AG04450 (cell line): ENCODE data around the gene PHRF1. TPM values are rescaled to one million over a fixed set of nuclear protein-coding genes. Genes with fewer than 3 reads are reported as not detected.

Experiments used
- CTCF ChIA-PET: fragments of 300-600, 350-600 bp; formaldehyde crosslinking; extraction: SDS; loops from one replicate; lab custom pipeline; 2022; ENCODE audit warnings: antibody characterized with exemption, inconsistent platforms; lab: Charles Lee
- POLR2A ChIA-PET: fragments of 350-600 bp; formaldehyde crosslinking; extraction: SDS; loops from one replicate; lab custom pipeline; 2021; ENCODE audit warnings: antibody characterized with exemption, inconsistent platforms; lab: Yijun Ruan, JAX
- DNase-seq: peaks from one replicate; pipeline ENCODE4 v3.0.0-alpha.2; 2011; ENCODE audit warnings: low read depth, low spot score
- H3K27ac ChIP-seq: one replicate; pipeline ENCODE4 v1.5.1; 2012; ENCODE audit warnings: low read depth, low read length, control low read depth
- H3K27me3 ChIP-seq: one replicate; pipeline ENCODE4 v1.6.0; 2012; ENCODE audit warnings: low read length; ENCODE audit not compliant: control insufficient read depth, insufficient read depth
- H3K4me3 ChIP-seq: 2 replicates; pipeline ENCODE4 v1.5.1; 2011; ENCODE audit warnings: mild to moderate bottlenecking, low read depth, low read length, control low read depth
- H3K9me3 ChIP-seq: 2 replicates; pipeline ENCODE4 v1.5.1; 2012; ENCODE audit warnings: low read length; ENCODE audit not compliant: control insufficient read depth, insufficient read depth
- CTCF ChIP-seq: IDR thresholded peaks from 2 replicates; pipeline ENCODE4 v1.5.1; 2011; ENCODE audit warnings: low read depth, low read length, control low read depth, inconsistent platforms
- polyA plus RNA-seq: library from polyadenylated mRNA; depleted of rRNA; stranded (reverse); fragments of >200 nt; gene quantifications from 2 replicates; pipeline ENCODE4 v1.2.3, GENCODE V29; 2011

PHRF1 gene
- polyA plus RNA-seq, 1 experiment: 7.3 TPM

GRCh38 chr11:532986-533585, 43.2 kb upstream of the PHRF1 start:
- H3K27me3 ChIP-seq: no peaks in the 10 kb centered on the region
- no peak overlapping the region for H3K27ac ChIP-seq
- no peaks in the 10 kb centered on the region; the same call in 1 of the 2 replicates for H3K9me3 ChIP-seq
- ChIA-PET POLR2A (interaction anchor here (0.6 kb wide), 1 partner anchor 24 kb away, joined by 3 read pairs; no protein-coding TSS in a partner anchor), CTCF (interaction anchor here (0.6 to 1.2 kb wide), 3 partner anchors 14 to 20 kb away, joined by 3 to 8 read pairs (median 5); no protein-coding TSS in a partner anchor)
- no peak for TF ChIP-seq CTCF
- no peak overlapping the region for H3K4me3 ChIP-seq
- DNase-seq: no peak

DNA sequence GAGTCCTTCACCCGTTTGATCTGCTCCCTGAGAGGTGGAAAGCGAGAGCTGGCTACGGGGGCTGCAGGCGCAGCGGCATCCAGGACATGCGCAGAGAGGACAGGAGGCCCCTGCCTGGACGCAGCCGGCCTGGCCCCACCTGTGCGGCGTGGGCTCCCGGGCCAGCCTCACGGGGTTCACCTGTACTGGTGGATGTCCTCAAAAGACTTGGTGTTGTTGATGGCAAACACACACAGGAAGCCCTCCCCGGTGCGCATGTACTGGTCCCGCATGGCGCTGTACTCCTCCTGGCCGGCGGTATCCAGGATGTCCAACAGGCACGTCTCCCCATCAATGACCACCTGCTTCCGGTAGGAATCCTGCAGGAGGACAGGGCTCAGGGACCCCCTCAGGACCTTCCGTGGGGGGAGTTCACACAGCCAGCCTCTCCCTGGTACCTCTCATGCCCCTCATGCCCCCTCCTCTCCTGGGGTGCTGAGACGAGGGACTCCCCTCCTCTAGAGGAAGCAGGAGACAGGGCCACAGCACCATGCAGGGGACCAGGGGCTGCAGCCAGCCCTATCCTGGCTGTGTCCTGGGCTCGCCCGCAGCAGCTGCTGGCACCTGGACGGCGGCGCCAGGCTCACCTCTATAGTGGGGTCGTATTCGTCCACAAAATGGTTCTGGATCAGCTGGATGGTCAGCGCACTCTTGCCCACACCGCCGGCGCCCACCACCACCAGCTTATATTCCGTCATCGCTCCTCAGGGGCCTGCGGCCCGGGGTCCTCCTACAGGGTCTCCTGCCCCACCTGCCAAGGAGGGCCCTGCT, 42.5 kb upstream of the PHRF1 start:
- POLR2A ChIA-PET: no interaction called here

GRCh38 chr11:534396-535209, 41.7 kb upstream of the PHRF1 start:
- POLR2A ChIA-PET: interaction anchor here (1.9 kb wide), 1 partner anchor 41 kb away, joined by 13 read pairs; the partner anchor contains the start of gene PHRF1
- no peak for DNase-seq
- Histone ChIP-seq H3K9me3 (no peaks in the 10 kb centered on the region; the same call in 1 of the 2 replicates), H3K27ac (no peak overlapping the region), H3K4me3 (peak overlapping the region; percentile 73), H3K27me3 (no peaks in the 10 kb centered on the region)
- no peak for TF ChIP-seq CTCF
- CTCF ChIA-PET: interaction anchor here (0.6 to 1.0 kb wide), 3 partner anchors 15 to 166 kb away, joined by 3 to 4 read pairs (median 3); no protein-coding TSS in a partner anchor

More for the DNA sequence above, 42.5 kb upstream of the PHRF1 start:
- Histone ChIP-seq H3K4me3 (peak overlapping the region; percentile 73), H3K27me3 (no peaks in the 10 kb centered on the region), H3K9me3 (no peaks in the 10 kb centered on the region; the same call in 1 of the 2 replicates), H3K27ac (no peak overlapping the region)
- DNase-seq: no peak
- TF ChIP-seq CTCF: no peak
- CTCF ChIA-PET: interaction anchor here (0.7 kb wide), 1 partner anchor 15 kb away, joined by 3 read pairs; no protein-coding TSS in a partner anchor

- Histone ChIP-seq H3K4me3 (peak overlapping the region; percentile 73), H3K27me3 (no peaks in the 10 kb centered on the region), H3K9me3 (no peaks in the 10 kb centered on the region; the same call in 1 of the 2 replicates), H3K27ac (no peak overlapping the region)
- ChIA-PET CTCF (interaction anchor here (0.9 to 1.0 kb wide), 2 partner anchors 16 to 87 kb away, joined by 3 to 4 read pairs; no protein-coding TSS in a partner anchor), POLR2A (interaction anchor here (1.0 to 1.9 kb wide), 2 partner anchors 41 to 328 kb away, joined by 3 to 13 read pairs; partner anchors contain the start of genes BET1L, PHRF1 and RIC8A)
- TF ChIP-seq CTCF: no peak
- DNase-seq: no peak
These were observed 41.1 kb upstream of the PHRF1 start for GRCh38 chr11:535210-535518.
